GM21619 (cell line): ENCODE measurements around the gene HTRA1.

Experiments used
- ATAC-seq: cut with Tn5 transposase; IDR thresholded peaks from one replicate; pipeline ENCODE4 v1.9.1; 2021; ENCODE audit not compliant: unreplicated experiment

HTRA1 gene

GRCh38 chr10:122461367-122461728 lies at the start of gene HTRA1:
HTRA1 (plus strand) TSS chr10:122461553; CDS start chr10:122461653, 100 bp downstream.
- ATAC-seq = no peak

GRCh38 chr10:122413327-122413726 lies 48.0 kb upstream of the HTRA1 start:
- ATAC-seq = no peak

GRCh38 chr10:122417667-122418066 lies 43.7 kb upstream of the HTRA1 start:
- ATAC-seq = no peak

GRCh38 chr10:122419016-122419415 lies 42.3 kb upstream of the HTRA1 start:
- no peak for ATAC-seq

- no peak for ATAC-seq
Measured at GRCh38 chr10:122419876-122420623, 41.3 kb upstream of the HTRA1 start.

GRCh38 chr10:122420624-122421007 lies 40.7 kb upstream of the HTRA1 start:
- ATAC-seq = no peak

- ATAC-seq = no peak
Measured at GRCh38 chr10:122421054-122421625, 40.2 kb upstream of the HTRA1 start.

GRCh38 chr10:122421742-122422141 lies 39.6 kb upstream of the HTRA1 start:
- ATAC-seq = no peak

- no peak for ATAC-seq
Measured at GRCh38 chr10:122422266-122422989, 38.9 kb upstream of the HTRA1 start.

GRCh38 chr10:122424059-122424458 lies 37.3 kb upstream of the HTRA1 start:
- no peak for ATAC-seq

GRCh38 chr10:122426829-122427228 lies 34.5 kb upstream of the HTRA1 start:
- ATAC-seq = no peak

- ATAC-seq = no peak
Measured at GRCh38 chr10:122427280-122427679, 34.1 kb upstream of the HTRA1 start.

- ATAC-seq = no peak
Measured at GRCh38 chr10:122435212-122435827, 26.0 kb upstream of the HTRA1 start.

GRCh38 chr10:122441961-122442360 lies 19.4 kb upstream of the HTRA1 start:
- no peak for ATAC-seq

- ATAC-seq = no peak
Measured at GRCh38 chr10:122445469-122445868, 15.9 kb upstream of the HTRA1 start.

GRCh38 chr10:122445904-122446303 lies 15.4 kb upstream of the HTRA1 start:
- no peak for ATAC-seq

GRCh38 chr10:122446668-122447423 lies 14.5 kb upstream of the HTRA1 start:
- no peak for ATAC-seq

- ATAC-seq = no peak
Measured at GRCh38 chr10:122448600-122448999, 12.8 kb upstream of the HTRA1 start.

GRCh38 chr10:122449153-122449552 lies 12.2 kb upstream of the HTRA1 start:
- no peak for ATAC-seq

- no peak for ATAC-seq
Measured at GRCh38 chr10:122450353-122450990, 10.9 kb upstream of the HTRA1 start.

- ATAC-seq = no peak
Measured at GRCh38 chr10:122454071-122454470, 7.3 kb upstream of the HTRA1 start.
